Liver (tissue), 9 donors: ENCODE measurements around the gene TMEM232. TPM values are rescaled to one million over a fixed set of nuclear protein-coding genes. Genes with fewer than 3 reads are reported as not detected.
"Not testable (repeated sequence)": the region's sequence is repeated elsewhere in the genome, so short reads cannot be mapped to it uniquely, and the experiment has no call there.

Experiments
- DNase-seq: peaks from one replicate; pipeline ENCODE4 v3.0.0-alpha.2; 2017; ENCODE audit warnings: low spot score
- H3K27ac ChIP-seq, 2 donors: one replicate each; pipeline ENCODE4 v1.7.0; 2013; ENCODE audit warnings: inconsistent platforms in 2 of 2, low read length in 2 of 2, control low read depth in 1 of 2, low read depth in 1 of 2, mild to moderate bottlenecking in 1 of 2
- H3K27me3 ChIP-seq, 4 donors: one replicate each; pipeline versions ENCODE4 v1.6.1 to v1.7.0; 2013; ENCODE audit warnings: low read length in 3 of 4, inconsistent platforms in 1 of 4, mild to moderate bottlenecking in 1 of 4, moderate library complexity in 1 of 4; ENCODE audit not compliant: control insufficient read depth in 4 of 4, insufficient read depth in 4 of 4
- H3K36me3 ChIP-seq, 4 donors: one replicate each; pipeline versions ENCODE4 v1.6.1 to v1.7.0; 2013; ENCODE audit warnings: low read length in 3 of 4, mild to moderate bottlenecking in 3 of 4, low read depth in 1 of 4, moderate library complexity in 1 of 4; ENCODE audit not compliant: control insufficient read depth in 4 of 4, insufficient read depth in 3 of 4
- H3K4me1 ChIP-seq, 4 donors: one replicate each; pipeline versions ENCODE4 v1.6.1 to v1.7.0; 2013; ENCODE audit warnings: low read length in 3 of 4, mild to moderate bottlenecking in 3 of 4, moderate library complexity in 1 of 4; ENCODE audit not compliant: control insufficient read depth in 4 of 4, insufficient read depth in 4 of 4
- H3K4me3 ChIP-seq, 3 donors: one replicate each; pipeline versions ENCODE4 v1.6.1 to v1.7.0; 2013; ENCODE audit warnings: low read length in 3 of 3, control low read depth in 1 of 3, low read depth in 1 of 3, mild to moderate bottlenecking in 1 of 3
- H3K9ac ChIP-seq, 2 donors: one replicate each; pipeline ENCODE4 v1.7.0; 2013; ENCODE audit warnings: low read length in 2 of 2, mild to moderate bottlenecking in 2 of 2, moderate library complexity in 2 of 2, control low read depth in 1 of 2, low read depth in 1 of 2
- H3K9me3 ChIP-seq, 4 donors: one replicate each; pipeline versions ENCODE4 v1.6.1 to v1.7.0; 2013; ENCODE audit warnings: low read length in 3 of 4; ENCODE audit not compliant: control insufficient read depth in 4 of 4
- ATF3 ChIP-seq: IDR thresholded peaks from 2 replicates; pipeline ENCODE4 v1.6.1; 2016; ENCODE audit warnings: antibody characterized with exemption
- CTCF ChIP-seq: fragments of 150-350 bp; IDR thresholded peaks from 2 replicates; pipeline ENCODE4 v1.5.1; 2017; ENCODE audit warnings: improper control_type of control experiment, low read depth, low read length; ENCODE audit not compliant: missing input control
- EGR1 ChIP-seq, 2 donors: IDR thresholded peaks; 2 replicates each; pipeline ENCODE4 v1.6.1; 2016 to 2018; ENCODE audit warnings: antibody characterized with exemption in 2 of 2, low read depth in 2 of 2
- FOXA1 ChIP-seq: IDR thresholded peaks from 2 replicates; pipeline ENCODE4 v1.6.1; 2016; ENCODE audit warnings: antibody characterized with exemption
- FOXA2 ChIP-seq: IDR thresholded peaks from 2 replicates; pipeline ENCODE4 v1.6.1; 2016; ENCODE audit warnings: antibody characterized with exemption
- GABPA ChIP-seq, 2 donors: IDR thresholded peaks in 1 of 2; conservative IDR thresholded peaks in 1 of 2; 2 replicates each; pipeline ENCODE4 v1.6.1; 2016; ENCODE audit warnings: antibody characterized with exemption in 2 of 2, mild to moderate bottlenecking in 1 of 2, moderate library complexity in 1 of 2
- HNF4A ChIP-seq, 2 donors: conservative IDR thresholded peaks; 2 replicates each; pipeline ENCODE4 v1.6.1; 2016; ENCODE audit warnings: antibody characterized with exemption in 2 of 2, mild to moderate bottlenecking in 2 of 2
- JUND ChIP-seq, 2 donors: IDR thresholded peaks; 2 replicates each; pipeline ENCODE4 v1.6.1; 2016; ENCODE audit warnings: antibody characterized with exemption in 2 of 2
- NR2F2 ChIP-seq: IDR thresholded peaks from 2 replicates; pipeline ENCODE4 v1.6.1; 2016; ENCODE audit warnings: antibody characterized with exemption
- RAD21 ChIP-seq, 2 donors: IDR thresholded peaks; 2 replicates each; pipeline ENCODE4 v1.6.1; 2016; ENCODE audit warnings: antibody characterized with exemption in 2 of 2, mild to moderate bottlenecking in 2 of 2
- REST ChIP-seq: IDR thresholded peaks from 2 replicates; pipeline ENCODE4 v1.6.1; 2016; ENCODE audit warnings: antibody characterized with exemption, mild to moderate bottlenecking
- SP1 ChIP-seq: IDR thresholded peaks from 2 replicates; pipeline ENCODE4 v1.6.1; 2018; ENCODE audit warnings: antibody characterized with exemption, mild to moderate bottlenecking
- WGBS: extraction: QIAGEN DNeasy Blood & Tissue Kit; methylation state at CpG from one replicate; pipeline ENCODE4 v1.1.7; 2013; 5-methylcytosine and 5-hydroxymethylcytosine counted together
- polyA plus RNA-seq, 2 donors: library from polyadenylated mRNA; stranded (reverse) in 1 of 2; unstranded in 1 of 2; fragments of 200-250 nt in 1 of 2; fragments of >200 nt in 1 of 2; fragmentation: Nextera tagmentation in 1 of 2; extraction: Ambion mirVana in 1 of 2; gene quantifications; one replicate each; pipeline versions ENCODE4 v1.2.1 to v1.2.3, GENCODE V29; 2013 to 2015
- total RNA-seq, 2 donors: library from RNA; depleted of rRNA; stranded (reverse); fragments of >200 nt; gene quantifications; one replicate each; pipeline ENCODE4 v1.2.3, GENCODE V29; 2014
- donor health status: healthy.
- donor health status: healthy.
- donor health status: healthy.
- donor health status: healthy.
- donor health status: healthy.

The TMEM232 gene
- total and polyA plus RNA-seq, 4 donors, result 0.39 to 2.5 (median 1.0) TPM

GRCh38 chr5:110734101-110734500, 7.6 kb upstream of the TMEM232 start:
- no peak overlapping the region for H3K4me3 ChIP-seq
- peaks cover 0 to 5% (median 2%) of the 10 kb centered on the region in 4 donors for H3K4me1 ChIP-seq
- WGBS, result 92% methylated on average over 2 of the region's 2 CpGs
- no peak overlapping the region for H3K9ac ChIP-seq
- H3K27ac ChIP-seq, result no peak overlapping the region
- H3K27me3 ChIP-seq, result no peaks in the 10 kb centered on the region
- H3K36me3 ChIP-seq, result no peaks in the 10 kb centered on the region
- no peaks in the 10 kb centered on the region for H3K9me3 ChIP-seq
- TF ChIP-seq HNF4A (conservative IDR thresholded peaks at IDR 0.05) (no peak), JUND (IDR thresholded peaks at IDR 0.05) (no peak)
- no peak for DNase-seq

GRCh38 chr5:110731499-110731898, 5.0 kb upstream of the TMEM232 start:
- H3K9ac ChIP-seq, H3K9me3 ChIP-seq, H3K27me3 ChIP-seq, H3K4me1 ChIP-seq, DNase-seq, H3K36me3 ChIP-seq, H3K4me3 ChIP-seq, H3K27ac ChIP-seq: not testable (repeated sequence)
- WGBS, result 97% methylated on average over 2 of the region's 2 CpGs

- Histone ChIP-seq H3K27me3 (no peaks in the 10 kb centered on the region), H3K27ac (no peak overlapping the region), H3K4me3 (peak overlapping the region; percentile 51 to 76 (median 68)), H3K4me1 (peaks cover 0 to 9% (median 3%) of the 10 kb centered on the region in 4 donors), H3K9me3 (no peaks in the 10 kb centered on the region), H3K36me3 (no peaks in the 10 kb centered on the region), H3K9ac (peak overlapping the region in 1 of 2 donors; percentile 79)
- TF ChIP-seq GABPA (IDR thresholded peaks at IDR 0.05 in 1 of 2, conservative IDR thresholded peaks at IDR 0.05 in 1 of 2), result peak in 1 of 2 donors; percentile 2
- peak; percentile 23 for TF ChIP-seq CTCF
- TF ChIP-seq NR2F2, result no peak
- no peak for TF ChIP-seq HNF4A (conservative IDR thresholded peaks at IDR 0.05)
- TF ChIP-seq REST, result no peak
- no peak for TF ChIP-seq SP1
- peak; percentile 51 for TF ChIP-seq FOXA2
- TF ChIP-seq FOXA1, result no peak
- peak; percentile 17 to 29 for TF ChIP-seq RAD21 (IDR thresholded peaks at IDR 0.05)
- TF ChIP-seq EGR1 (IDR thresholded peaks at IDR 0.05; ENCODE audit: low read depth in 2 of 2), result no peak
- TF ChIP-seq JUND (IDR thresholded peaks at IDR 0.05), result no peak
- TF ChIP-seq ATF3, result no peak
- WGBS, result 20% methylated on average over 5 of the region's 5 CpGs
- DNase-seq, result no peak
Measured at GRCh38 chr5:110727025-110727314, 499 bp upstream of the TMEM232 start.
